ENCODE results near the gene PROKR1.

The PROKR1 gene

DNA sequence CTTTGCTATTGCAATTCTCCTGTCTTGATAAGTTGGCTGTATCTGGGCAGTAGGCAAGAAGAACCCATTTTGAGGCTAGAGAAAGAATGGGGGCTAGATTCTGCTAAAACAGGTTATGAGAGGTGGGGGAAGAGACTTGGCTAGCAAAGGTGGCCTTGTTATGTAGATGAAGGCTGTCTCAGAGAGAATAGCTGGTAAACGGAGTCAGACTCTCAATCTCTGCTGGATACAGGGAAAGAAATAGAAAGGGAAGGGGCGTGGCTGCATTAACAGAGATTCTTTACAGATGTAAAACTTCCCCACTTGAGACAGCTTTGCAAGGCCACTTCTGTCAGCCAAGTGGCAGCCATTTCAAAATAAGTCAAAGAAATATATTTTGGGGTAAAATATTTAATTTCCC is 53.2 kb downstream of the PROKR1 start:
- no peak for DNase-seq

DNA sequence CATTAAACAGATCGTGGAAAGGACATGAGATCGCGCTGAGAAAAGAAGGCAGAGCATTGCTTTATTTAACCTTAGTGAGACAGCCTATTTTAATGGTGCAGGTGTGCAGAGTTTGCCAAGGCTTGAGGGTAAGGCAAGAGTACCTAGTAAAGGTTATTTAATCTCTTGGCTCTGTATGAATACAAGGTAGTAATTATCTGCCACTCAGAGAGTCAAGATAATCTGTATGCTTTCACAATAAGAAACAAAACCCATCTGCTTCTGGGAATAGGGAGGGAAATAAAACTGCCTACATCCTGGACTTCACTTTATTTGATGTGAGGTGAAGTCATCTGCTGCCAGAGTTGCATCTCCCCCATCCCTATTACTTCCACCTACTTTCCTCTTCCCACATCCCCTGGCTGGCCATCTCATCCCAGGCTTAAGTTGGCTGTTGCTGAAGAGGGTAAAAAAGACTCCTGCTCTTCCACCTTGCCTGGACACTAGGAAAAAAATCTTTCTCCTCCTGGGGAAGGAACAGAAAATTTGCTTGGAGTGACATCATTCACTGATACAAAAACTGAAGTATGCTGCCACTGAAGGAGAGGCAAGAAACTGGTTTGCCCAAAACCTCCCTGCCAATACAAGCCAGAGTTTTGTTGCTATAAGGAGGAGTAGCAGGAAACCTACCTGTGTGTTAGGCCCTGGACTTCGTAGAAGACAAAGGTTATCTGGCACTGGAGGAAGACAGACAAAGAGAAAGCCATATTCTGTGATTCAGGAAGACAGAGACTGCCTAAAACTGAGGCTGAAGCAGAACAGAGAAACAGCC is 55.4 kb downstream of the PROKR1 start:
- no peak for DNase-seq

DNA sequence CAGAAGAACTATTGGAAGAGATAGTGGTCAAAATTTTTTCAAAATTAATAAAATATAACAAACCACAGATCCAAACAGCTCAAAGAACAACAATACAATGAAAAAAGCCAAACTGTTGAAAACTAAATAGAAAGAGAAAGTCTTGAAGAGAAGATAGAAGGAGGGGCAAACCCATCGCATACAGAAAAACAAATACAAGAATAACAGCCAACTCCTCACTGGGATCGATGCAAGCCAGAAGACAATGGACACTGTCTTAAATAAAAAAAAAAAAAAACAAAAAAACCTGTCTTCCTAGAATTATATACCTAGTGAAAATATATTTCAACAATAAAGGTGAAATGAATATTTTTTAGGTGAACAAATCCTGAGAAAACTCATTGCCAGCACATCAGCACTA is 57.2 kb downstream of the PROKR1 start:
- no peak for DNase-seq

DNA sequence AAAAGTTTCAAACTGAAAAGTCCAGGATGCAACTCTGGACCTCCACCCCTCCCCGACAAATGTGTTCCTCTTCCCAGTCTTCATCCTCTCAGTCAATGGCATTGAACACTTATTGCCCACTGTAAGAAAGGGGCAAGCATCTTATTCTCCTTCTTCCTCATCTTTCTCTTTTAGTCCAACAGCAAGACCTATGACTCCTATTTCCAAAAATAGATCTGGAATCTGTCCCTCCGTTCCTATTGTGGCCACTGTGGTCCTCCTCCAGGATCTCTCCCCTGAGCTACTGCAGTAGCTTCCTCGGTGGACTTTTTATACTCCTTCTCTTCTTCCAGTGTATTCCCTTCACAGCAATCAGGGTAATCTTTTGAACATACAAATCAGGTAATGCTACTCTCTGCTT is 63.3 kb downstream of the PROKR1 start:
- no peak for DNase-seq
